NCI-H526 (cell line): ENCODE measurements around the gene SDHA.
"Not testable (repeated sequence)": the region's sequence is repeated elsewhere in the genome, so short reads cannot be mapped to it uniquely, and the experiment has no call there.

Experiments
- DNase-seq, 2 experiments: peaks; one replicate each; lab custom pipeline; 2025; lab: John Stamatoyannopoulos, UW

SDHA gene

GRCh38 chr5:186091-187041 lies 31.8 kb upstream of the SDHA start:
- DNase-seq, result no peak

GRCh38 chr5:187042-187431 lies 31.1 kb upstream of the SDHA start:
- no peak for DNase-seq

GRCh38 chr5:187617-188451 lies 30.3 kb upstream of the SDHA start:
- peak in 1 of 2 experiments; percentile 42 for DNase-seq

- DNase-seq, result peak; percentile 80 to 97
Observed at GRCh38 chr5:188488-189481, 29.3 kb upstream of the SDHA start.

GRCh38 chr5:189486-189885 lies 28.6 kb upstream of the SDHA start:
- no peak for DNase-seq

GRCh38 chr5:189976-190365 lies 28.1 kb upstream of the SDHA start:
- DNase-seq, result no peak

- DNase-seq, result peak; percentile 27 to 73
Observed at GRCh38 chr5:190366-191035, 27.6 kb upstream of the SDHA start.

- peak; percentile 65 to 79 for DNase-seq
Observed at GRCh38 chr5:191036-191948, 26.8 kb upstream of the SDHA start, which contains the start of gene LRRC14B. Gene LRRC14B (plus strand): TSS chr5:191495. CDS start chr5:191539, 44 bp downstream.

- no peak for DNase-seq
Observed at GRCh38 chr5:191949-192690, 26.0 kb upstream of the SDHA start.

GRCh38 chr5:192691-192969 lies 25.5 kb upstream of the SDHA start:
- DNase-seq, result no peak

GRCh38 chr5:192970-193831 lies 24.9 kb upstream of the SDHA start:
- DNase-seq, result no peak

- no peak for DNase-seq
Observed at GRCh38 chr5:194102-194501, 24.0 kb upstream of the SDHA start.

- DNase-seq, result no peak
Observed at GRCh38 chr5:194603-195209, 23.4 kb upstream of the SDHA start.

- DNase-seq, result no peak
Observed at GRCh38 chr5:195401-196160, 22.5 kb upstream of the SDHA start.

- DNase-seq, result no peak
Observed at GRCh38 chr5:196350-196749, 21.8 kb upstream of the SDHA start.

- DNase-seq, result not testable (repeated sequence)
Observed at GRCh38 chr5:197031-197430, 21.1 kb upstream of the SDHA start.

GRCh38 chr5:197892-198489 lies 20.1 kb upstream of the SDHA start:
- no peak for DNase-seq
